Osteoblast (primary cell): Measurements from ENCODE around the gene CD300A. TPM values are rescaled to one million over a fixed set of nuclear protein-coding genes. Genes with fewer than 3 reads are reported as not detected.

ENCODE experiments used
- DNase-seq: peaks from one replicate; pipeline ENCODE4 v3.0.0; 2011; ENCODE audit warnings: low spot score, mixed read lengths; ENCODE audit not compliant: insufficient read length; ENCODE audit errors: missing footprints
- H2AFZ ChIP-seq: 2 replicates; pipeline ENCODE4 v1.6.0; 2011; ENCODE audit warnings: mild to moderate bottlenecking, low read length
- H3K27ac ChIP-seq: 2 replicates; pipeline ENCODE4 v1.5.1; 2011; ENCODE audit warnings: mild to moderate bottlenecking, low read depth, low read length, moderate library complexity
- H3K27me3 ChIP-seq: 2 replicates; pipeline ENCODE4 v1.6.0; 2012; ENCODE audit warnings: mild to moderate bottlenecking, control low read depth, inconsistent platforms, low read length, moderate library complexity; ENCODE audit not compliant: insufficient read depth
- H3K36me3 ChIP-seq: 2 replicates; pipeline ENCODE4 v1.5.1; 2011; ENCODE audit warnings: mild to moderate bottlenecking, low read length, control low read depth, moderate library complexity; ENCODE audit not compliant: insufficient read depth
- H3K4me1 ChIP-seq: 2 replicates; pipeline ENCODE4 v1.5.1; 2011; ENCODE audit warnings: mild to moderate bottlenecking, low read length, control low read depth, moderate library complexity; ENCODE audit not compliant: insufficient read depth
- H3K4me2 ChIP-seq: 2 replicates; pipeline ENCODE4 v1.6.0; 2011; ENCODE audit warnings: mild to moderate bottlenecking, low read length; ENCODE audit not compliant: insufficient read depth
- H3K4me3 ChIP-seq: fragments of 200-600 bp; sonication (generic); 3 replicates; pipeline ENCODE4 v1.5.1; 2012; ENCODE audit warnings: mild to moderate bottlenecking, low read length, inconsistent platforms; ENCODE audit not compliant: insufficient read depth
- H3K79me2 ChIP-seq: 2 replicates; pipeline ENCODE4 v1.6.0; 2012; ENCODE audit warnings: mild to moderate bottlenecking, low read length, control low read depth, inconsistent platforms; ENCODE audit not compliant: insufficient read depth
- H3K9me3 ChIP-seq: 2 replicates; pipeline ENCODE4 v1.5.1; 2011; ENCODE audit warnings: low read depth, low read length, control low read depth
- H4K20me1 ChIP-seq: 2 replicates; pipeline ENCODE4 v1.6.0; 2012; ENCODE audit warnings: mild to moderate bottlenecking, low read length, control low read depth; ENCODE audit not compliant: insufficient read depth
- small RNA-seq: library from RNA; depleted of rRNA; stranded (forward); fragments of <200 nt; gene quantifications from one replicate; pipeline ENCODE3, GENCODE V24; 2012
- total RNA-seq: library from RNA; depleted of rRNA; stranded (reverse); fragments of >200 nt; gene quantifications from 2 replicates; pipeline ENCODE4 v1.2.3, GENCODE V29; 2012
- TF ChIP-seq, protein P1 (sequence below): IDR thresholded peaks from 2 replicates; pipeline ENCODE4 v1.5.1; 2011; ENCODE audit warnings: mild to moderate bottlenecking, low read depth, low read length, moderate library complexity; ENCODE audit errors: extremely low read depth

CD300A gene
- total RNA-seq, 1 donor = not detected

DNA sequence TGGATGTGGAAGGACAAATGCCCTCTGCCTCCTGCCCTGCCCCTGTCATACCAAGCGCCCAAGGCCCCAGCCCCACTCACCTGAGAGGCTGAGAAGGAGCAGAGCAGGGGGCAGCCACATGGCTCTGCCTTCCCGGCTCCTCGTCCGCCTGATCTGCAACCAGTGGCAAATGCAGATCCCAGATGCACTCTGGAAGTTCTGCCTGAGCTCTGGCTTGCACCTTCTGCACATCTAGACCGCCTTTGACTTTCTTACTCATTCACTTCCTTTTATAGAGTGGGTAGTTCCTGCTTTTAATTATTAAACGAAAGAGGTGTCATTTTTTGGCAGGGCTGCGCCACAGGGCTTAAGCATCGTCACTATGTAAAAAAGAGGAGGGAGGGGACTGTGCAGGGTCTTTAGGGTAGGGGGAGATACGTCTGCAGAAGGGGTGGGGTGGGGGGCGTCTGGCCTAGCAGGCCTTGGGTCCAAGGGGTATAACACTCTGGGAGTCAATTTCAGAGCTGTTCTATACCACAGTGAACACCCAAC, 64.9 kb downstream of the CD300A start, which contains the start of gene CD300LB:
Gene CD300LB, minus strand, starts transcription at position 245 of the 531 bp plus-strand sequence. Its CDS starts 125 bp downstream, at position 120.
- Histone ChIP-seq H3K4me3 (no peak within 1 kb of the TSS), H3K79me2 (no peaks in the 10 kb centered on the region), H3K27me3 (no peaks in the 10 kb centered on the region), H3K9me3 (no peaks in the 10 kb centered on the region), H3K27ac (no peak within 1 kb of the TSS), H3K36me3 (no peaks in the 10 kb centered on the region), H3K4me1 (no peaks in the 10 kb centered on the region), H3K4me2 (no peak within 1 kb of the TSS), H4K20me1 (no peaks in the 10 kb centered on the region), H2AFZ (no peak within 1 kb of the TSS)
- no peak for DNase-seq
- TF ChIP-seq, protein P1, sequence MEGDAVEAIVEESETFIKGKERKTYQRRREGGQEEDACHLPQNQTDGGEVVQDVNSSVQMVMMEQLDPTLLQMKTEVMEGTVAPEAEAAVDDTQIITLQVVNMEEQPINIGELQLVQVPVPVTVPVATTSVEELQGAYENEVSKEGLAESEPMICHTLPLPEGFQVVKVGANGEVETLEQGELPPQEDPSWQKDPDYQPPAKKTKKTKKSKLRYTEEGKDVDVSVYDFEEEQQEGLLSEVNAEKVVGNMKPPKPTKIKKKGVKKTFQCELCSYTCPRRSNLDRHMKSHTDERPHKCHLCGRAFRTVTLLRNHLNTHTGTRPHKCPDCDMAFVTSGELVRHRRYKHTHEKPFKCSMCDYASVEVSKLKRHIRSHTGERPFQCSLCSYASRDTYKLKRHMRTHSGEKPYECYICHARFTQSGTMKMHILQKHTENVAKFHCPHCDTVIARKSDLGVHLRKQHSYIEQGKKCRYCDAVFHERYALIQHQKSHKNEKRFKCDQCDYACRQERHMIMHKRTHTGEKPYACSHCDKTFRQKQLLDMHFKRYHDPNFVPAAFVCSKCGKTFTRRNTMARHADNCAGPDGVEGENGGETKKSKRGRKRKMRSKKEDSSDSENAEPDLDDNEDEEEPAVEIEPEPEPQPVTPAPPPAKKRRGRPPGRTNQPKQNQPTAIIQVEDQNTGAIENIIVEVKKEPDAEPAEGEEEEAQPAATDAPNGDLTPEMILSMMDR = no peak

DNA sequence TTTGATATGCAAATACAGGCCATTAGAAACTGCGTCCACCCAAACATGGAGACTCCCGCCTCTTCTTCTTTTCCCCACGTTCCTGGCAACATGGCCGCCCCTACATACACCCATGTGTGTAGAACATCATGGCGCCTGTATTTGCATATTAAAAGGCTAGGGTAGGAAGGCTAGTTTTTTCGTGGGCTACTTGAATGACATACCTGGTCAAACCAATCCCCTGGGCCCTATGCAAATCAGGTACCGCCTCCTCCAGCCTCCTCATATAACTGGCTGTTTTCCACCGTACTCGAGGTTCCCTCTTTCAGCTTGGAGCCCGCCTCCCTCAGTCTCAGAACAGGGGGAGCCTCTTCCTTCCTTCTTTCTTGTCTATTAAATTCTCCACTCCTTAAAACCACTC, 65.7 kb downstream of the CD300A start:
- Histone ChIP-seq H3K4me2 (no peak overlapping the region), H2AFZ (no peak overlapping the region), H3K4me1 (no peaks in the 10 kb centered on the region), H4K20me1 (no peaks in the 10 kb centered on the region), H3K27ac (no peak overlapping the region), H3K27me3 (no peaks in the 10 kb centered on the region), H3K4me3 (no peak overlapping the region), H3K9me3 (no peaks in the 10 kb centered on the region), H3K79me2 (no peaks in the 10 kb centered on the region), H3K36me3 (no peaks in the 10 kb centered on the region)
- TF ChIP-seq, protein P1 = no peak
- no peak for DNase-seq

Small RNAs within 50 kb of the gene (small RNA-seq; reads per million reads assigned to genes)
- gene RNA5SP448 = not detected

Other genes with a start within 250 kb of the CD300A start
- not detected in 2 replicates for gene DNAI2, start 192.4 kb upstream of the CD300A start, total RNA-seq
- not detected in 2 replicates for gene KIF19, start 140.4 kb upstream of the CD300A start, total RNA-seq
- not detected in 2 replicates for gene BTBD17, start 104.8 kb upstream of the CD300A start, total RNA-seq
- not detected in 2 replicates for gene GPR142, start 99.1 kb upstream of the CD300A start, total RNA-seq
- gene GPRC5C, start 34.5 kb upstream of the CD300A start, total RNA-seq = 2.9 and 6.8 TPM in 2 replicates
- not detected in 2 replicates for gene CD300LB, start 64.8 kb downstream of the CD300A start, total RNA-seq
- under 0.01 TPM in 1 of 2 replicates, not detected in the other for gene CD300C, start 79.5 kb downstream of the CD300A start, total RNA-seq
- not detected in 2 replicates for gene CD300H, start 100.9 kb downstream of the CD300A start, total RNA-seq
- gene CD300LD, start 125.6 kb downstream of the CD300A start, total RNA-seq = not detected in 2 replicates
- under 0.01 TPM in 1 of 2 replicates, not detected in the other for gene CD300E, start 157.1 kb downstream of the CD300A start, total RNA-seq
- not detected in 2 replicates for gene CD300LF, start 246.3 kb downstream of the CD300A start, total RNA-seq